ENCODE measurements around the gene ZNF264.

ZNF264 gene

DNA sequence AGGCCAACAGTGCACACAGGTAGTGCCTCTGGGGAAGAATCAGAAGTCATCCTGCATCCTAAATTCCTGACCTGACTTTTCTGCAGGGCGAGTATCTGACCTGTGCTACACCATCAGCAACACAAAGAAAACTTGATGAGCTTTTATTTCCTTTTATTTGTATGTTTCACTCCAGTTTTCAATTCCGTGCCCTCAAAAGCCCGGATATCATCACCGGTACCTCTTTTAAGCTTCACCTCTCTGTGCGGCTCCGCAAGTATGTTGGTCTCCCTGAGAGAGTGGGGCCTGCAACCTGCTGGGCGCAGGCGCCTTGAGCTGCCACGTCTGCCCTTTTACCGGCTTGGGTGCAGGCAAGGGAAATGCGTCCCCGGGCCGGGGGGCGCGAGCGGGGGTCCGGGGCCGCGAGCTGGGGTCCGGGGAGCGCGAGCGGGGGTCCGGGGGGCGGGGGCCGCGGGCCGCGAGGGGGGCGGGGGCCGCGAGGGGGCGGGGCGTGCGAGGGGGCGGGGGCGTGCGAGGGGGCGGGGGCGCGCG lies 19.7 kb upstream of the ZNF264 start:
- H3K9me3 ChIP-seq (ENCODE audit: insufficient read depth, low read length, severe bottlenecking): no peaks in the 10 kb centered on the region
- no peak overlapping the region for H3K27ac ChIP-seq (ENCODE audit: low read length)
- no peak for TF ChIP-seq EZH2 (IDR thresholded peaks at IDR 0.05; ENCODE audit: borderline replicate concordance, low read depth, low read length, severe bottlenecking)
- TF ChIP-seq, protein P1, sequence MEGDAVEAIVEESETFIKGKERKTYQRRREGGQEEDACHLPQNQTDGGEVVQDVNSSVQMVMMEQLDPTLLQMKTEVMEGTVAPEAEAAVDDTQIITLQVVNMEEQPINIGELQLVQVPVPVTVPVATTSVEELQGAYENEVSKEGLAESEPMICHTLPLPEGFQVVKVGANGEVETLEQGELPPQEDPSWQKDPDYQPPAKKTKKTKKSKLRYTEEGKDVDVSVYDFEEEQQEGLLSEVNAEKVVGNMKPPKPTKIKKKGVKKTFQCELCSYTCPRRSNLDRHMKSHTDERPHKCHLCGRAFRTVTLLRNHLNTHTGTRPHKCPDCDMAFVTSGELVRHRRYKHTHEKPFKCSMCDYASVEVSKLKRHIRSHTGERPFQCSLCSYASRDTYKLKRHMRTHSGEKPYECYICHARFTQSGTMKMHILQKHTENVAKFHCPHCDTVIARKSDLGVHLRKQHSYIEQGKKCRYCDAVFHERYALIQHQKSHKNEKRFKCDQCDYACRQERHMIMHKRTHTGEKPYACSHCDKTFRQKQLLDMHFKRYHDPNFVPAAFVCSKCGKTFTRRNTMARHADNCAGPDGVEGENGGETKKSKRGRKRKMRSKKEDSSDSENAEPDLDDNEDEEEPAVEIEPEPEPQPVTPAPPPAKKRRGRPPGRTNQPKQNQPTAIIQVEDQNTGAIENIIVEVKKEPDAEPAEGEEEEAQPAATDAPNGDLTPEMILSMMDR (IDR thresholded peaks at IDR 0.05; ENCODE audit: borderline replicate concordance, extremely low read depth, low read length, poor library complexity, severe bottlenecking): no peak
- no peaks in the 10 kb centered on the region; the same call in 1 of the 2 replicates for H3K36me3 ChIP-seq (ENCODE audit: insufficient read depth, low read length)
- H3K4me3 ChIP-seq (ENCODE audit: low read depth in 1 of 2, low read length in 2 of 2): no peak overlapping the region
- H3K4me1 ChIP-seq (ENCODE audit: insufficient read depth, low read length): peaks cover 18% of the 10 kb centered on the region; the same call in 1 of the 2 replicates
- no peak overlapping the region for H3K9ac ChIP-seq (ENCODE audit: low read depth, low read length)
- H2AFZ ChIP-seq (ENCODE audit: low read depth, low read length): peak overlapping the region; percentile 36
- no peaks in the 10 kb centered on the region; the same call in 1 of the 2 replicates for H3K79me2 ChIP-seq (ENCODE audit: insufficient read depth, low read length)
- no peaks in the 10 kb centered on the region for H3K27me3 ChIP-seq (ENCODE audit: insufficient read depth, low read length, poor library complexity)
- peak overlapping the region; percentile 36; the same call in 1 of the 2 replicates for H3K4me2 ChIP-seq (ENCODE audit: insufficient read depth, low read length)
- H4K20me1 ChIP-seq (ENCODE audit: insufficient read depth, low read length): no peaks in the 10 kb centered on the region
- ATAC-seq (ENCODE audit: insufficient read depth, low read depth) (no peak), DNase-seq (no peak)

- Histone ChIP-seq H3K4me3 (ENCODE audit: low read depth in 1 of 2, low read length in 2 of 2) (peak overlapping the region in 1 of 2 experiments; percentile 99; a peak in 1 of 4 replicates), H3K4me1 (ENCODE audit: insufficient read depth, low read length) (peaks cover 26% of the 10 kb centered on the region), H3K36me3 (ENCODE audit: insufficient read depth, low read length) (peaks cover 39% of the 10 kb centered on the region), H3K79me2 (ENCODE audit: insufficient read depth, low read length) (peaks cover 38% of the 10 kb centered on the region), H3K27me3 (ENCODE audit: insufficient read depth, low read length, poor library complexity) (no peaks in the 10 kb centered on the region), H3K9ac (ENCODE audit: low read depth, low read length) (no peak overlapping the region), H2AFZ (ENCODE audit: low read depth, low read length) (peak overlapping the region; percentile 100), H3K27ac (ENCODE audit: low read length) (no peak overlapping the region), H4K20me1 (ENCODE audit: insufficient read depth, low read length) (peaks cover 12% of the 10 kb centered on the region; the same call in 1 of the 2 replicates), H3K4me2 (ENCODE audit: insufficient read depth, low read length) (no peak overlapping the region), H3K9me3 (ENCODE audit: insufficient read depth, low read length, severe bottlenecking) (peaks cover 36% of the 10 kb centered on the region)
- TF ChIP-seq, protein P1 (IDR thresholded peaks at IDR 0.05; ENCODE audit: borderline replicate concordance, extremely low read depth, low read length, poor library complexity, severe bottlenecking): no peak
- no peak for TF ChIP-seq EZH2 (IDR thresholded peaks at IDR 0.05; ENCODE audit: borderline replicate concordance, low read depth, low read length, severe bottlenecking)
- no peak for ATAC-seq (ENCODE audit: insufficient read depth, low read depth)
- no peak for DNase-seq
These were observed 999 bp upstream of the ZNF264 start for GRCh38 chr19:57190301-57190700.

GRCh38 chr19:57192077-57192420 lies 749 bp downstream of the ZNF264 start:
- H3K36me3 ChIP-seq (ENCODE audit: insufficient read depth, low read length): peaks cover 57% of the 10 kb centered on the region
- no peaks in the 10 kb centered on the region for H3K27me3 ChIP-seq (ENCODE audit: insufficient read depth, low read length, poor library complexity)
- peaks cover 38% of the 10 kb centered on the region for H3K79me2 ChIP-seq (ENCODE audit: insufficient read depth, low read length)
- no peak for DNase-seq
- peak overlapping the region; percentile 82 for H3K27ac ChIP-seq (ENCODE audit: low read length)
- H3K4me3 ChIP-seq (ENCODE audit: low read depth in 1 of 2, low read length in 2 of 2): peak overlapping the region; percentile 96 to 99
- TF ChIP-seq, protein P1 (IDR thresholded peaks at IDR 0.05; ENCODE audit: borderline replicate concordance, extremely low read depth, low read length, poor library complexity, severe bottlenecking): no peak
- TF ChIP-seq EZH2 (IDR thresholded peaks at IDR 0.05; ENCODE audit: borderline replicate concordance, low read depth, low read length, severe bottlenecking): no peak
- H3K4me1 ChIP-seq (ENCODE audit: insufficient read depth, low read length): peaks cover 26% of the 10 kb centered on the region
- ATAC-seq (ENCODE audit: insufficient read depth, low read depth): no peak
- H4K20me1 ChIP-seq (ENCODE audit: insufficient read depth, low read length): peaks cover 12% of the 10 kb centered on the region; the same call in 1 of the 2 replicates
- H3K4me2 ChIP-seq (ENCODE audit: insufficient read depth, low read length): peak overlapping the region; percentile 95
- H3K9me3 ChIP-seq (ENCODE audit: insufficient read depth, low read length, severe bottlenecking): peaks cover 32% of the 10 kb centered on the region
- peak overlapping the region; percentile 100 for H2AFZ ChIP-seq (ENCODE audit: low read depth, low read length)
- peak overlapping the region; percentile 89 for H3K9ac ChIP-seq (ENCODE audit: low read depth, low read length)

Measured in DND-41 (cell line).